Astrocyte (in vitro differentiated cells and primary cell): Measurements from ENCODE around the gene WNT3.

Source experiments
- EZH2 ChIP-seq: IDR thresholded peaks from 2 replicates; pipeline ENCODE4 v1.6.1; 2012; ENCODE audit warnings: mild to moderate bottlenecking, low read length, inconsistent platforms; ENCODE audit not compliant: insufficient read depth
- TF ChIP-seq, protein P1 (sequence below): IDR thresholded peaks from 2 replicates; pipeline ENCODE4 v1.5.1; 2011; ENCODE audit warnings: low read depth, mild to moderate bottlenecking, inconsistent platforms, low read length, moderate library complexity; ENCODE audit not compliant: insufficient read depth

DNA sequence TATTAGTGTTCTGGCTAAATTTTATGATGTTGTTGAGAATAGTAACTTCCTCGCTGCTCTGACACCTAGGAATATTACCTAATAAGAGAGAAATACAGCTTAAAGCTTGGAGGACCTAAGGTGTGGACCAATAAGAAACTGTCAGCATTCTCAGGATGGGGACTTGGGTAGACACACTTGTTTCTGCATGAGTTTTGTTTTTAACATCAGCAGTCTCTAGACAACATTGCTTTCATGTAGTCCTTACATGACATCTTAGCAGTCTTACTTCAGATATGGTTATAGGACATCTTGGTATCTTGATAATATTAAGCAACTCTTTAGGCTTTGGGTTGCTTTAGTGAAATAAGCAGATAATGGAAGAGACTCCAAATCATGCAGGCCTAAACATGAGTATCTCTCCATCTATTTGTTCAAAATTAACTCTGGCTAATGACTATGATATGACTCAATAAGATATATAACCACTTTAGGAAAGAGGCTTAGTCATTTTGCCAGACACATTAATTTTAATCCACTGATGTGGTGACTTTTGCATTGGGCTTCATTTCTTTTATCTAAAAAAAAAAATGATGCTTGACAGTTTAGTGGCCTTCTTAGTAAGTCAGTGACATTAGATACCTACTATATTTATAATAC, 84.5 kb downstream of the WNT3 start:
- TF ChIP-seq, protein P1, sequence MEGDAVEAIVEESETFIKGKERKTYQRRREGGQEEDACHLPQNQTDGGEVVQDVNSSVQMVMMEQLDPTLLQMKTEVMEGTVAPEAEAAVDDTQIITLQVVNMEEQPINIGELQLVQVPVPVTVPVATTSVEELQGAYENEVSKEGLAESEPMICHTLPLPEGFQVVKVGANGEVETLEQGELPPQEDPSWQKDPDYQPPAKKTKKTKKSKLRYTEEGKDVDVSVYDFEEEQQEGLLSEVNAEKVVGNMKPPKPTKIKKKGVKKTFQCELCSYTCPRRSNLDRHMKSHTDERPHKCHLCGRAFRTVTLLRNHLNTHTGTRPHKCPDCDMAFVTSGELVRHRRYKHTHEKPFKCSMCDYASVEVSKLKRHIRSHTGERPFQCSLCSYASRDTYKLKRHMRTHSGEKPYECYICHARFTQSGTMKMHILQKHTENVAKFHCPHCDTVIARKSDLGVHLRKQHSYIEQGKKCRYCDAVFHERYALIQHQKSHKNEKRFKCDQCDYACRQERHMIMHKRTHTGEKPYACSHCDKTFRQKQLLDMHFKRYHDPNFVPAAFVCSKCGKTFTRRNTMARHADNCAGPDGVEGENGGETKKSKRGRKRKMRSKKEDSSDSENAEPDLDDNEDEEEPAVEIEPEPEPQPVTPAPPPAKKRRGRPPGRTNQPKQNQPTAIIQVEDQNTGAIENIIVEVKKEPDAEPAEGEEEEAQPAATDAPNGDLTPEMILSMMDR: no peak
- TF ChIP-seq EZH2: no peak
